ENCODE data around the gene A1CF.
"Not testable (repeated sequence)": the region's sequence is repeated elsewhere in the genome, so short reads cannot be mapped to it uniquely, and the experiment has no call there.

A1CF gene

DNA sequence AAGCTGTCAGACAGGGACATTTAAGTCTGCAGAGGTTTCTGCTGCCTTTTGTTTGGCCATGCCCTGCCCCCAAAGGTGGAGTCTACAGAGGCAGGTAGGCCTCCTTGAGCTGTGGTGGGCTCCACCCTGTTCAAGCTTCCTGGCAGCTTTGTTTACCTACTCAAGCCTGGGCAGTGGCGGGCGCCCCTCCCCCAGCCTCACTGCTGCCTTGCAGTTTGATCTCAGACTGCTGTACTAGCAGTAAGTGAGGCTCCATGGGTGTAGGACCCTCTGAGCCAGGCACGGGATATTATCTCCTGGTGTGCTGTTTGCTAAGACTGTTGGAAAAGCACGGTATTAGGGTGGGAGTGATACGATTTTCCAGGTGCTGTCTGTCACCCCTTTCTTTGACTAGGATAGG is 97.5 kb downstream of the A1CF start:
- DNase-seq (ENCODE audit: low spot score), result not testable (repeated sequence)

GRCh38 chr10:50782017-50782416 is 103.4 kb downstream of the A1CF start:
- DNase-seq (ENCODE audit: low spot score), result not testable (repeated sequence)

GRCh38 chr10:50780036-50780435 is 105.4 kb downstream of the A1CF start:
- peak; percentile 32 for DNase-seq (ENCODE audit: low spot score)

DNA sequence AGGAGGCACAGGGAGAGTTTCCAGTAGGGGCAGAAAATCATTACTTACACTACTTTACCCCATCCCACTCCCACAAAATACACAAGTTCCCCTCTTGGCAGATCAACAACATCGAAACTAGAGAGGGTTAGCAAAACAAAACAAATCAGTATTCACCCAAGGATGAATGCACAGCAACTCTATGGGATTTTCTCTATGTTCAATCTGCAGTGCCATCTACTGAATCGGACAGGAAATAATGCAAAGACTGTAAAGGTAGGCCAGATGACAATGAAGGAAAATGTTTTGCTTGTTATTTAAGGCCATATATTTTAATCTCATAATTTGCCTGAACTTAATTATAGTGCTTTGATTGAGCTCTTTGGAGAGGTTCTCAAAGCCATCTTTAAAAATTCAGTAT is 110.6 kb downstream of the A1CF start:
- DNase-seq (ENCODE audit: low spot score), result not testable (repeated sequence)

DNA sequence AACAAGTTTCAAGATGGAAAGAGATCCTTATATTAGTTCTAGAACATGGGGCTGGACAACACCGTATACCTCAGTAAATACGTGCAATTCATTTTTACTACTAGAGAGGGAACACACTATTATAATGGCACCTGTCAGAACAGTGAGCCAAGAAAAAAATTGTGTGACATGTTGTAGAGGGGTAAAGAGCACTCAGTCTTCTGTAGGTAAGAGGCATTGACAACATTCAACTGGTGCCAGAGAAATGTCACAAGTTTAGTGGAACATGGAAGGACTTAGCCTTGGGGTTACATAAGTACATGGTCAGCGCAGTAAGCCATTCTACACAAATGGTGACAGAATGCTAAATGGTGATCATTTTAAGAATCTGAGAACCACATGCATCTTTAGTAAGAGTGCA is 113.4 kb downstream of the A1CF start:
- DNase-seq (ENCODE audit: low spot score), result not testable (repeated sequence)

DNA sequence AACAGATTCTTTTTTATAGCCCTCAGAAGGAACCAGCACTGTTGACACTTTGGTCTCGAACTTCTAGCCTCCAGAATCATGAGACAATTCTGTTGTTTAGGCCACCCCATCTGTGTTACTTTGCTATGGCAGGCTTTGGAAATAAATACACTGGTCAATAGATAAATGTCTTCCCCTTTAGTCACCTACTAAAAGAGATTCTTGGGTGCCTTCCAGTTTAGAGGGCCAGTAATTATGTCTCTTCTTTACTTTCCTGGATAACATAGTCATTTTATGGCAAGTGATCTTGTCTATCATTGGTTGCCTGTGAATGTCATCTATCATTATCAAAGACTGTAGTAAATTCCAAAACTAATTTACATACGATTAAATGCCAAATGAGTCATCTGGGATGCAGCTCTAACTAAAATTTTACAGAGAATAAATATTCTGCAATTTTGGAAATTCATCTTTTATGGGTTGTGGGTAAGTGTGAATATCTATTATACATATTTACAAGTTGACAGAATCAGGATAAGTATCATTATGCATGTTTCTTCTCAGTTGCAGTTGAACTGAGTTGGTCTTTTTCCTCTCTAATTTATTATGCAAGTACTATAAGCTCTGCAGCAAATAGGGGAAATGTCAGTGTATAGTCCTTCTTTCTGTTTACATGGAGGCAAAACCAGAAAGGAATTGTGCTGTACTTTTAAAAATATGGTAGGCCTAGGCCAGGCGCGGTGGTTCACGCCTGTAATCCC is 118.5 kb downstream of the A1CF start:
- DNase-seq (ENCODE audit: low spot score), result peak; percentile 28

All from AG08395 (cell line).